Parathyroid adenoma (tissue), 2 donors: ENCODE measurements around the gene CENPVL3.

Source experiments
- H2AFZ ChIP-seq: fragments of 300-600 bp; sonication (generic); one replicate; pipeline ENCODE4 v1.7.0; 2017; ENCODE audit warnings: antibody characterized with exemption, mild to moderate bottlenecking
- H3K27ac ChIP-seq: fragments of 300-600 bp; sonication (generic); one replicate; pipeline ENCODE4 v1.7.0; 2017
- H3K27me3 ChIP-seq: fragments of 300-600 bp; sonication (generic); one replicate; pipeline ENCODE4 v1.7.0; 2017; ENCODE audit warnings: low read length; ENCODE audit not compliant: control insufficient read depth, insufficient read depth
- H3K36me3 ChIP-seq: fragments of 300-600 bp; sonication (generic); one replicate; pipeline ENCODE4 v1.7.0; 2017; ENCODE audit warnings: low read length; ENCODE audit not compliant: control insufficient read depth, insufficient read depth
- H3K4me1 ChIP-seq: fragments of 300-600 bp; sonication (generic); one replicate; pipeline ENCODE4 v1.7.0; 2017; ENCODE audit warnings: control low read depth
- H3K4me2 ChIP-seq: fragments of 300-600 bp; sonication (generic); one replicate; pipeline ENCODE4 v1.7.0; 2017; ENCODE audit warnings: low read length
- H3K4me3 ChIP-seq: fragments of 300-600 bp; sonication (generic); one replicate; pipeline ENCODE4 v1.7.0; 2017; ENCODE audit warnings: low read depth, low read length
- H3K79me2 ChIP-seq: fragments of 300-600 bp; sonication (generic); one replicate; pipeline ENCODE4 v1.7.0; 2017; ENCODE audit warnings: control low read depth
- H3K9ac ChIP-seq: fragments of 300-600 bp; sonication (generic); one replicate; pipeline ENCODE4 v1.7.0; 2017; ENCODE audit warnings: mild to moderate bottlenecking
- H3K9me3 ChIP-seq: fragments of 300-600 bp; sonication (generic); one replicate; pipeline ENCODE4 v1.7.0; 2017; ENCODE audit warnings: low read length; ENCODE audit not compliant: control insufficient read depth
- CTCF ChIP-seq: fragments of 300-600 bp; sonication (generic); IDR thresholded peaks from one replicate; pipeline ENCODE4 v1.7.0; 2017; ENCODE audit warnings: antibody characterized with exemption, mild to moderate bottlenecking
- donor health status: primary hyperparathyroidism.

CENPVL3 gene

GRCh38 chrX:51571874-51572273 lies 46.8 kb downstream of the CENPVL3 start:
- no peak overlapping the region for H3K9ac ChIP-seq
- H3K27ac ChIP-seq = no peak overlapping the region
- H3K4me3 ChIP-seq = no peak overlapping the region
- no peak overlapping the region for H2AFZ ChIP-seq
- H3K36me3 ChIP-seq = no peaks in the 10 kb centered on the region
- H3K9me3 ChIP-seq = no peaks in the 10 kb centered on the region
- H3K79me2 ChIP-seq = no peaks in the 10 kb centered on the region
- no peaks in the 10 kb centered on the region for H3K4me1 ChIP-seq
- no peak overlapping the region for H3K4me2 ChIP-seq
- TF ChIP-seq CTCF = no peak
- no peaks in the 10 kb centered on the region for H3K27me3 ChIP-seq

DNA sequence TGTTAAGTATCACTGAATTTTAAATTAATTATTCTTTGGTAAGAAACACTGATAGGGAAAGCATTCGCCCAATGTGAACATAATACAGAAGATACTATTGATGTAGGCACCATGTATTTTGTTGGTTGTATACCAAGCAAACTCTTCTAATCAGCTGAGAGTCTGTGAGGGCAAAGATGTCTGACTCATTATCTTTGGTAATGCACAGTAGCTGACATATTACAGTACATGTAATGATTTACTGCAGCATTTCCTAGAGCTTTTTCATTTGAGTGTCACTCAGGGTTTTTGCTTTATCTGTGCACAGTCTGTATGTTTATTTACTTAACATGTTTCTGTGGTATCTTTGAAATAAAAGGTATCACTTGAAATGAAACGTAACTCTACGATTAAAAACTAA lies 49.2 kb downstream of the CENPVL3 start:
- H3K4me3 ChIP-seq = no peak overlapping the region
- H3K9me3 ChIP-seq = no peaks in the 10 kb centered on the region
- H3K36me3 ChIP-seq = no peaks in the 10 kb centered on the region
- no peak overlapping the region for H3K27ac ChIP-seq
- H3K4me1 ChIP-seq = no peaks in the 10 kb centered on the region
- no peak for TF ChIP-seq CTCF
- H3K27me3 ChIP-seq = no peaks in the 10 kb centered on the region
- no peak overlapping the region for H3K9ac ChIP-seq
- no peak overlapping the region for H3K4me2 ChIP-seq
- no peak overlapping the region for H2AFZ ChIP-seq
- H3K79me2 ChIP-seq = no peaks in the 10 kb centered on the region

GRCh38 chrX:51568586-51568985 lies 50.1 kb downstream of the CENPVL3 start:
- no peak for TF ChIP-seq CTCF
- H3K79me2 ChIP-seq = no peaks in the 10 kb centered on the region
- H3K4me2 ChIP-seq = no peak overlapping the region
- H3K4me3 ChIP-seq = no peak overlapping the region
- H3K9me3 ChIP-seq = no peaks in the 10 kb centered on the region
- no peak overlapping the region for H3K9ac ChIP-seq
- no peak overlapping the region for H2AFZ ChIP-seq
- H3K36me3 ChIP-seq = no peaks in the 10 kb centered on the region
- H3K27me3 ChIP-seq = no peaks in the 10 kb centered on the region
- no peak overlapping the region for H3K27ac ChIP-seq
- H3K4me1 ChIP-seq = no peaks in the 10 kb centered on the region
